Measurements from ENCODE around the gene C12orf42.

C12orf42 gene

DNA sequence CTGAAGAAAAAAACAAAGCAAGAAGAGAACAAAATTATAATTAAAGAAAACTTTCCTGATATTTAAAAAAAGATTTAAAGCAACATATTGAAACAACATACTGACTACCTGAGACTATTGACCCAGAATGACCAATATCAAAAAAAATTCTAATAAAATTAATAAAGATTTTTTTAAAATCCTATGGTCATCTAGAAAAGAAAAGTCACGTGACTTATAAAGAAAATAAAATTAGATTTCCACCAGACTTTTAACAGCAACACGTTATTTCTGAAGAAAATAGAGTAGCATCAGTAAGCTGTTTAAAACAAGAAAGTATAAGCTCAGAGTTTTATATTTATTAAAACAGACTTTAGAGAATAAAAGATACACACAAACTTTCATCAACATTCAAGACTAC, 238.0 kb downstream of the C12orf42 start:
- peaks cover under 1% of the 10 kb centered on the region for H3K9me3 Mint-ChIP-seq
- H3K4me1 Mint-ChIP-seq: no peaks in the 10 kb centered on the region
- no peaks in the 10 kb centered on the region for H3K27me3 Mint-ChIP-seq
- no peak overlapping the region for H3K27ac Mint-ChIP-seq
- no peaks in the 10 kb centered on the region for H3K36me3 Mint-ChIP-seq (ENCODE audit: low read depth)
- no peak for ATAC-seq
- no peak overlapping the region for H3K4me3 Mint-ChIP-seq
- no peak for DNase-seq

All from activated naive CD8-positive, alpha-beta T cell treated with anti-CD3 and anti-CD28 coated beads, Interleukin-2, amount 50 U/mL, for 24 hours (primary cell).